HCT116 (cell line): ENCODE results near the gene KICS2. TPM values are rescaled to one million over a fixed set of nuclear protein-coding genes. Genes with fewer than 3 reads are reported as not detected.

Experiments used
- ATAC-seq: fragments of 200-7000 bp; cut with Tn5 transposase; 2 replicates; pipeline ENCODE4 v1.9.1; 2020; ENCODE audit warnings: mild to moderate bottlenecking, moderate library complexity
- BruUV-seq: library from RNA; stranded (reverse); fragments of 400-500 nt; replicated peaks from 2 replicates; lab custom pipeline; 2021; lab: Mats Ljungman, UMichigan
- CTCF ChIA-PET: fragments of 300-600 bp; sonication (Branson Sonifier 250); formaldehyde crosslinking; loops from one replicate; lab custom pipeline; 2021; ENCODE audit warnings: antibody characterized with exemption; lab: Charles Lee
- POLR2A ChIA-PET: fragments of 300-600, 350-600 bp; sonication (Branson Sonifier 250); formaldehyde crosslinking; loops from one replicate; lab custom pipeline; 2021; ENCODE audit warnings: antibody characterized with exemption; lab: Charles Lee
- RAD21 ChIA-PET, 2 experiments: fragments of 300-600 bp; sonication (Branson Sonifier 250); formaldehyde crosslinking; loops; one replicate each; lab custom pipeline; 2023; ENCODE audit warnings: low total read pairs in 2 of 2; ENCODE audit not compliant: uncharacterized antibody in 2 of 2, unreplicated experiment in 2 of 2, low non-redundant PET in 1 of 2; lab: Charles Lee
- DNase-seq: peaks from one replicate; pipeline ENCODE4 v3.0.0-alpha.2; 2010; ENCODE audit warnings: low read depth, low spot score
- H2AFZ ChIP-seq: fragments of 200-600 bp; shearing (Covaris generic), sonication (generic); 2 replicates; pipeline ENCODE4 v1.6.1; 2017; ENCODE audit warnings: low read depth, mixed run types, mixed read lengths, antibody characterized with exemption, low read length; ENCODE audit not compliant: poor library complexity, severe bottlenecking
- H3K27ac ChIP-seq: 2 replicates; pipeline ENCODE4 v1.5.1; 2012; ENCODE audit warnings: low read depth, low read length
- H3K27me3 ChIP-seq: fragments of 200-600 bp; sonication (generic); 2 replicates; pipeline ENCODE4 v1.6.1; 2016; ENCODE audit warnings: mixed run types, low read length, mixed read lengths; ENCODE audit not compliant: insufficient read depth
- H3K36me3 ChIP-seq, 2 experiments: fragments of 200-500 bp in 1 of 2; fragments of 200-600 bp in 1 of 2; sonication (Bioruptor generic) in 1 of 2; sonication (generic) in 1 of 2; 2 replicates each; pipeline versions ENCODE4 v1.5.1 to v1.6.1; 2014 to 2016; ENCODE audit warnings: low read length in 2 of 2, inconsistent platforms in 1 of 2, mixed read lengths in 1 of 2, mixed run types in 1 of 2; ENCODE audit not compliant: insufficient read depth in 2 of 2, control insufficient read depth in 1 of 2
- H3K4me1 ChIP-seq, 2 experiments: fragments of 200-600 bp in 1 of 2; sonication (generic) in 1 of 2; 2 replicates each; pipeline versions ENCODE4 v1.5.1 to v1.6.1; 2012 to 2017; ENCODE audit warnings: low read length in 2 of 2, inconsistent platforms in 1 of 2, mild to moderate bottlenecking in 1 of 2, mixed read lengths in 1 of 2, mixed run types in 1 of 2, moderate library complexity in 1 of 2; ENCODE audit not compliant: insufficient read depth in 2 of 2, control insufficient read depth in 1 of 2
- H3K4me2 ChIP-seq: fragments of 200-600 bp; sonication (generic); 2 replicates; pipeline ENCODE4 v1.6.1; 2017; ENCODE audit warnings: mixed run types, low read length, mixed read lengths
- H3K4me3 ChIP-seq, 2 experiments: fragments of 200-600 bp in 1 of 2; sonication (generic) in 1 of 2; replicated peaks in 1 of 2; 2 replicates each; pipeline ENCODE4 v1.5.1; 2011 to 2016; ENCODE audit warnings: low read length in 2 of 2, control low read depth in 1 of 2, low read depth in 1 of 2, mild to moderate bottlenecking in 1 of 2, mixed read lengths in 1 of 2, mixed run types in 1 of 2
- H3K79me2 ChIP-seq: fragments of 200-600 bp; sonication (generic); 2 replicates; pipeline ENCODE4 v1.6.1; 2017; ENCODE audit warnings: mild to moderate bottlenecking, mixed run types, low read length, moderate library complexity, mixed read lengths; ENCODE audit not compliant: insufficient read depth
- H3K9ac ChIP-seq: fragments of 200-600 bp; sonication (generic); 2 replicates; pipeline ENCODE4 v1.6.1; 2016; ENCODE audit warnings: low read length, mixed read lengths
- H3K9me2 ChIP-seq: fragments of 200-600 bp; sonication (generic), shearing (Covaris generic); 2 replicates; pipeline ENCODE4 v1.6.1; 2017; ENCODE audit warnings: mixed run types, mild to moderate bottlenecking, moderate library complexity; ENCODE audit not compliant: insufficient read depth
- H3K9me3 ChIP-seq, 2 experiments: fragments of 200-500 bp in 1 of 2; fragments of 200-600 bp in 1 of 2; sonication (Bioruptor generic) in 1 of 2; sonication (generic) in 1 of 2; 2 replicates each; pipeline ENCODE4 v1.6.1; 2014 to 2017; ENCODE audit warnings: low read length in 2 of 2, mixed read lengths in 2 of 2, inconsistent platforms in 1 of 2, low read depth in 1 of 2, mild to moderate bottlenecking in 1 of 2, mixed run types in 1 of 2, moderate library complexity in 1 of 2; ENCODE audit not compliant: control insufficient read depth in 1 of 2, insufficient read depth in 1 of 2
- H4K20me1 ChIP-seq: fragments of 200-600 bp; sonication (generic), shearing (Covaris generic); 2 replicates; pipeline ENCODE4 v1.6.1; 2017; ENCODE audit warnings: mixed run types, mild to moderate bottlenecking, moderate library complexity; ENCODE audit not compliant: insufficient read depth
- CBX3 ChIP-seq: IDR thresholded peaks from 2 replicates; pipeline ENCODE4 v1.6.1; 2012; ENCODE audit warnings: low read depth
- CEBPB ChIP-seq: IDR thresholded peaks from 2 replicates; pipeline ENCODE4 v1.6.1; 2012; ENCODE audit warnings: low read depth
- ELF1 ChIP-seq: IDR thresholded peaks from 2 replicates; pipeline ENCODE4 v1.6.1; 2012; ENCODE audit warnings: low read depth, borderline replicate concordance
- EZH2 ChIP-seq: fragments of 200-600 bp; sonication (generic); IDR thresholded peaks from 2 replicates; pipeline ENCODE4 v1.6.1; 2017; ENCODE audit warnings: antibody characterized with exemption, mixed run types
- FOSL1 ChIP-seq: IDR thresholded peaks from 2 replicates; pipeline ENCODE4 v1.6.1; 2012; ENCODE audit warnings: low read depth
- JUND ChIP-seq: IDR thresholded peaks from 2 replicates; pipeline ENCODE4 v1.6.1; 2012
- POLR2A ChIP-seq: IDR thresholded peaks from 2 replicates; pipeline ENCODE4 v1.7.0; 2011; ENCODE audit warnings: borderline replicate concordance; ENCODE audit not compliant: insufficient read depth, insufficient read length; ENCODE audit errors: extremely low read depth
- POLR2AphosphoS5 ChIP-seq: IDR thresholded peaks from 2 replicates; pipeline ENCODE4 v1.6.1; 2011; ENCODE audit warnings: mild to moderate bottlenecking, low read depth, low read length, moderate library complexity
- REST ChIP-seq: IDR thresholded peaks from 2 replicates; pipeline ENCODE4 v1.6.1; 2012; ENCODE audit warnings: low read depth
- SP1 ChIP-seq: IDR thresholded peaks from 2 replicates; pipeline ENCODE4 v1.6.1; 2012; ENCODE audit warnings: low read depth
- SRF ChIP-seq: IDR thresholded peaks from 2 replicates; pipeline ENCODE4 v1.6.1; 2012; ENCODE audit warnings: low read depth
- TCF7L2 ChIP-seq: IDR thresholded peaks from 2 replicates; pipeline ENCODE4 v1.7.0; 2011; ENCODE audit warnings: borderline replicate concordance, inconsistent platforms; ENCODE audit not compliant: insufficient read depth, insufficient read length; ENCODE audit errors: extremely low read depth
- intact Hi-C: fragments of 100-400 bp; cut with micrococcal nuclease; formaldehyde crosslinking; loops from 2 replicates; pipeline ENCODE4 v1.10.0; 2022
- total RNA-seq: library from RNA; stranded (reverse); gene quantifications from one replicate; pipeline ENCODE4 v1.2.1, GENCODE V29; 2021; ENCODE audit not compliant: unreplicated experiment
- TF ChIP-seq, protein P1 (sequence below), 3 experiments: fragments of 200-600 bp in 1 of 3; sonication (generic) in 1 of 3; IDR thresholded peaks in 2 of 3; conservative IDR thresholded peaks in 1 of 3; 2 replicates each; pipeline ENCODE4 v1.5.1; 2012 to 2017; ENCODE audit warnings: low read depth in 2 of 3, low read length in 2 of 3, antibody characterized with exemption in 1 of 3, borderline replicate concordance in 1 of 3, control low read depth in 1 of 3, mild to moderate bottlenecking in 1 of 3, mixed read lengths in 1 of 3, mixed run types in 1 of 3, moderate library complexity in 1 of 3; ENCODE audit not compliant: insufficient read depth in 1 of 3

The KICS2 gene
- total RNA-seq, 1 experiment from 2014 or later, result 18.1 TPM

- TF ChIP-seq EZH2, result no peak
- no peak for TF ChIP-seq REST
- TF ChIP-seq CBX3, result no peak
Observed at GRCh38 chr12:64229796-64230195, 7.7 kb upstream of the KICS2 start (continued).

GRCh38 chr12:64229240-64229639 lies 7.1 kb upstream of the KICS2 start:
- POLR2A ChIA-PET, result no interaction called here
- no peaks in the 10 kb centered on the region for H3K4me1 ChIP-seq
- H3K4me3 ChIP-seq, result no peak overlapping the region
- H3K27ac ChIP-seq, result no peak overlapping the region
- RAD21 ChIA-PET, result no interaction called here
- H3K36me3 ChIP-seq, result no peaks in the 10 kb centered on the region
- no peaks in the 10 kb centered on the region for H3K9me3 ChIP-seq
- CTCF ChIA-PET, result interaction anchor here (0.9 kb wide), 1 partner anchor 8 kb away, joined by 3 read pairs; no protein-coding TSS in a partner anchor
- no TSS peak for BruUV-seq
- TF ChIP-seq SP1 (no peak), POLR2AphosphoS5 (no peak), FOSL1 (no peak), CEBPB (no peak), JUND (no peak), ELF1 (no peak), POLR2A (no peak), SRF (no peak), TCF7L2 (no peak)
- TF ChIP-seq, protein P1, sequence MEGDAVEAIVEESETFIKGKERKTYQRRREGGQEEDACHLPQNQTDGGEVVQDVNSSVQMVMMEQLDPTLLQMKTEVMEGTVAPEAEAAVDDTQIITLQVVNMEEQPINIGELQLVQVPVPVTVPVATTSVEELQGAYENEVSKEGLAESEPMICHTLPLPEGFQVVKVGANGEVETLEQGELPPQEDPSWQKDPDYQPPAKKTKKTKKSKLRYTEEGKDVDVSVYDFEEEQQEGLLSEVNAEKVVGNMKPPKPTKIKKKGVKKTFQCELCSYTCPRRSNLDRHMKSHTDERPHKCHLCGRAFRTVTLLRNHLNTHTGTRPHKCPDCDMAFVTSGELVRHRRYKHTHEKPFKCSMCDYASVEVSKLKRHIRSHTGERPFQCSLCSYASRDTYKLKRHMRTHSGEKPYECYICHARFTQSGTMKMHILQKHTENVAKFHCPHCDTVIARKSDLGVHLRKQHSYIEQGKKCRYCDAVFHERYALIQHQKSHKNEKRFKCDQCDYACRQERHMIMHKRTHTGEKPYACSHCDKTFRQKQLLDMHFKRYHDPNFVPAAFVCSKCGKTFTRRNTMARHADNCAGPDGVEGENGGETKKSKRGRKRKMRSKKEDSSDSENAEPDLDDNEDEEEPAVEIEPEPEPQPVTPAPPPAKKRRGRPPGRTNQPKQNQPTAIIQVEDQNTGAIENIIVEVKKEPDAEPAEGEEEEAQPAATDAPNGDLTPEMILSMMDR (IDR thresholded peaks at IDR 0.05 in 2 of 3, conservative IDR thresholded peaks at IDR 0.05 in 1 of 3; ENCODE audit: borderline replicate concordance in 1 of 3, insufficient read depth in 1 of 3, low read depth in 2 of 3, low read length in 2 of 3), result no peak; a peak in 1 of 6 replicates
- no peaks in the 10 kb centered on the region for H3K27me3 ChIP-seq
- DNase-seq, result no peak
- no peak overlapping the region for H2AFZ ChIP-seq
- no peaks in the 10 kb centered on the region for H4K20me1 ChIP-seq
- H3K4me2 ChIP-seq, result no peak overlapping the region
- H3K9ac ChIP-seq, result no peak overlapping the region
- no peaks in the 10 kb centered on the region for H3K9me2 ChIP-seq
- ATAC-seq, result no peak
- intact Hi-C loops, result loop anchor here (10.0 kb wide), 1 partner anchor 314 kb away; no protein-coding TSS in a partner anchor
- no peaks in the 10 kb centered on the region for H3K79me2 ChIP-seq
